Measurements from ENCODE around the gene CAMK2G.

CAMK2G gene

GRCh38 chr10:73772281-73773151 lies 101.8 kb downstream of the CAMK2G start:
- peak overlapping the region; percentile 87 for H3K4me3 ChIP-seq (ENCODE audit: low read depth, low read length)
- TF ChIP-seq CTCF (IDR thresholded peaks at IDR 0.05; ENCODE audit: borderline replicate concordance, insufficient read depth, low read depth, low read length) = no peak

GRCh38 chr10:73771722-73772280 lies 102.6 kb downstream of the CAMK2G start:
- H3K4me3 ChIP-seq (ENCODE audit: low read depth, low read length) = peak overlapping the region; percentile 87
- TF ChIP-seq CTCF (IDR thresholded peaks at IDR 0.05; ENCODE audit: borderline replicate concordance, insufficient read depth, low read depth, low read length) = no peak

- no peak for TF ChIP-seq CTCF (IDR thresholded peaks at IDR 0.05; ENCODE audit: borderline replicate concordance, insufficient read depth, low read depth, low read length)
- no peak overlapping the region for H3K4me3 ChIP-seq (ENCODE audit: low read depth, low read length)
Observed at GRCh38 chr10:73769396-73769795, 105.0 kb downstream of the CAMK2G start.

DNA sequence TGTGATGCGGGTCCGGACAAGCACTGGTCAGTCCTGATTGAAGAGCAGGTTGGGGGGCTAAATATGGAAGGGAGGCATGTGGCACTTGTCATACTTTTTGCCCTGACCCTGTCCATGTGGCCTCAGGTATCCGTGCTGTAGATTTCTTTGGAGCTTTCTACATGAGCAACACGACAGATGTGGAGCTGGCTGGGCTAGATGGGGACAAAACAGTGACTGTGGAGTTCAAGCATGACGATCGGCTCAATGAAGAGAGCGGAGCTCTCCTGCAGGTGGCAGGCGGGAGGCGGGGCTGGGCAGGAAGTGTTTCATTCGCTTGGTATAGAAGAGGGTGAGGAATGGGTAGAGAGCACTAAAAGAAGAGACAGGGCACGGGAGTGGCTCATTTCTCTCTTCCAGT lies 105.5 kb downstream of the CAMK2G start:
- H3K4me3 ChIP-seq (ENCODE audit: low read depth, low read length) = no peak overlapping the region
- no peak for TF ChIP-seq CTCF (IDR thresholded peaks at IDR 0.05; ENCODE audit: borderline replicate concordance, insufficient read depth, low read depth, low read length)

DNA sequence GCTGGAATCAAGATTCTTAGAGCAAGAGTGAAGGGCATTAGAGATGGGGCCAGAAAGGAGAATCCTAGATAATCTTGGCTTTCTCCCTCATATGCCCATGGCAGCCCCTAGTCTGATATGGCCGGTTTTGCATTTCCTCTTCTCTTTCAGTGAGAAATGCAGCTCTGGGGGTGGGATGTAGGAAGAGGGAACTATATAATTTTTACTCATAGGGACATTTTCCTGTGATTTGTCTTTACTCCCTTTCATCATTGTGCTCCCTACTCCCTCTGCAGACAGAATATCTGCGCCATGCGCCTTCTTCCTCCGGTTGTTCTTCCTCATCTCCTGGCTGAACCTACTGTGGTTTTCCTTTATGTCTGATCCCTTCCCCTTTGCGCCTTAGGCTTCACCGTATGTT lies 109.3 kb downstream of the CAMK2G start:
- H3K4me3 ChIP-seq (ENCODE audit: low read depth, low read length) = no peak overlapping the region
- TF ChIP-seq CTCF (IDR thresholded peaks at IDR 0.05; ENCODE audit: borderline replicate concordance, insufficient read depth, low read depth, low read length) = no peak

GRCh38 chr10:73763343-73763742 lies 111.0 kb downstream of the CAMK2G start:
- TF ChIP-seq CTCF (IDR thresholded peaks at IDR 0.05; ENCODE audit: borderline replicate concordance, insufficient read depth, low read depth, low read length) = no peak
- no peak overlapping the region for H3K4me3 ChIP-seq (ENCODE audit: low read depth, low read length)

DNA sequence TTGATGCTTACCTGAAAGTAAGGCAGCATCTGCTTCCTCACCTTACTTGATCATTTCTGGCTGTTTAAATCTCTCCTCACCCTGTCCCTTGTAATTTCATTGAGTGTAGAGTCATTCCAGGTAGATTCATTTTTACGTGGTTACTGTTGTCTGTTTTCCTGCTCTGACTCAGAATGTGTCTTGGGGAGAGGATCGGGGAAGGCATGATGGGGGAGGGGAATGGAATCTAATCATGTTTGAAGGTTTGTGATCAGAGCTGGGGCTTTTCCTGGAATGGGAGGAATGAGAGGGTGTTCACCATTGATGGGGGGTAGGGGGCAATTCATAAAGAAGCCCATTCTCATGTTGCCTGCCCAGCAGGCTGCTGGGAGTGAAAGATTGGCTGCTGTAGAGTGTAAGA lies 111.4 kb downstream of the CAMK2G start:
- H3K4me3 ChIP-seq (ENCODE audit: low read depth, low read length) = no peak overlapping the region
- TF ChIP-seq CTCF (IDR thresholded peaks at IDR 0.05; ENCODE audit: borderline replicate concordance, insufficient read depth, low read depth, low read length) = no peak
